GM12891 (cell line): ENCODE data around the gene TMEM214.

Experiments
- PAX5 ChIP-seq: IDR thresholded peaks from 2 replicates; pipeline ENCODE4 v1.6.1; 2011; ENCODE audit warnings: low read length, moderate library complexity, mild to moderate bottlenecking; ENCODE audit not compliant: insufficient read depth, severe bottlenecking
- POLR2A ChIP-seq: IDR thresholded peaks from 2 replicates; pipeline ENCODE4 v1.6.1; 2011; ENCODE audit warnings: low read depth, low read length, control low read depth
- POLR2AphosphoS5 ChIP-seq: IDR thresholded peaks from 2 replicates; pipeline ENCODE4 v1.6.1; 2011; ENCODE audit warnings: low read depth, low read length, control low read depth
- POU2F2 ChIP-seq: IDR thresholded peaks from 2 replicates; pipeline ENCODE4 v1.6.1; 2011; ENCODE audit warnings: low read depth, mild to moderate bottlenecking, control low read depth, low read length, moderate library complexity
- SPI1 ChIP-seq: IDR thresholded peaks from 2 replicates; pipeline ENCODE4 v1.6.1; 2011; ENCODE audit warnings: low read depth, low read length, control low read depth
- TAF1 ChIP-seq: IDR thresholded peaks from 2 replicates; pipeline ENCODE4 v1.6.1; 2011; ENCODE audit warnings: low read depth, low read length, control low read depth

DNA sequence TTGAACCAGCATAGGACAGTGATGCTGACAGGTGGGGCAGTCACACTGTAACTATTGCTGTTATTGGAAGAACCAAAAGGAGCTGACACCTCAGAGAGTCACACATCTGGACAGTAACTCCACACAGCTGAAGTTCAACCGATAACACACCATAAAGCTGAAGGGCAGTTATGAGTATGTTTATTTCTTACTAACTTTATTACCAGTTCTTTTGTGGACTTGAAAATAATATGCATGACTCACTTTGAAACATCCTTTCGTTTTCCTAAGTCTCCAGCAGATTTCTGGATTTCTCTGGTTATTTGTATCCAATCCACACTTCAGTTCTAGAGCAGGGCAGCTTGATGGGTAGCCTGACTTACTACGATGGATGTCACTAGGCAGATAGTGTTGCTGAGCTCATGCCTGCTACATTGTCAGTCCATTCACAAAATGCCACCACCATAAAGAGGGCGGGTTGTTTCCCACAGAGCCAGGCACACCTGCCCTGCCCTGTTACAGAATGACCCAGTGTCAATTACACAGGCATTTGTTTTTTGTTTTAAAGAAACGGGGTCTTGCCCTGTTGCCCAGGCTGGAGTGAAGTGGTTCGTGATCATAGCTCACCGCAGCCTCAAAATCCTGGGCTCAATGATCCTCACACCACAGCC lies 10.3 kb downstream of the TMEM214 start:
- TF ChIP-seq SPI1 (no peak), POLR2AphosphoS5 (no peak), TAF1 (no peak), POLR2A (no peak), PAX5 (no peak), POU2F2 (no peak)
